OCI-LY3 (cell line): ENCODE data around the gene INPP5J.

Experiments
- H2AFZ ChIP-seq: fragments of 200-600, 300-600 bp; shearing (Covaris generic); 2 replicates; pipeline ENCODE4 v1.6.0; 2014; ENCODE audit warnings: antibody characterized with exemption, low read depth, low read length
- H3K27ac ChIP-seq: fragments of 200-600, 300-600 bp; sonication (generic); 2 replicates; pipeline ENCODE4 v1.5.1; 2014; ENCODE audit warnings: mild to moderate bottlenecking, low read length, moderate library complexity, mixed read lengths
- H3K27me3 ChIP-seq: fragments of 200-600, 300-600 bp; sonication (generic); 2 replicates; pipeline ENCODE4 v1.6.1; 2014; ENCODE audit warnings: low read depth, low read length, mixed read lengths
- H3K36me3 ChIP-seq: fragments of 200-600, 300-600 bp; sonication (generic); replicated peaks from 2 replicates; pipeline ENCODE3; 2014; ENCODE audit warnings: low read depth, low read length, mixed read lengths
- H3K4me1 ChIP-seq: fragments of 300-600, 200-600 bp; sonication (generic); 2 replicates; pipeline ENCODE4 v1.6.1; 2014; ENCODE audit warnings: low read length, mixed read lengths
- H3K4me2 ChIP-seq: fragments of 200-600, 300-600 bp; sonication (generic); 2 replicates; pipeline ENCODE4 v1.6.1; 2014; ENCODE audit warnings: low read length, mixed read lengths
- H3K4me3 ChIP-seq: fragments of 300-600, 200-600 bp; sonication (generic); 2 replicates; pipeline ENCODE4 v1.5.1; 2014; ENCODE audit warnings: antibody characterized with exemption, mild to moderate bottlenecking, low read length, moderate library complexity
- H3K79me2 ChIP-seq: fragments of 300-600, 200-600 bp; shearing (Covaris generic); 2 replicates; pipeline ENCODE4 v1.6.1; 2014; ENCODE audit warnings: mild to moderate bottlenecking, low read length, mixed read lengths
- H3K9ac ChIP-seq: fragments of 300-600, 200-600 bp; shearing (Covaris generic); 2 replicates; pipeline ENCODE4 v1.6.0; 2014; ENCODE audit warnings: mild to moderate bottlenecking, low read length, moderate library complexity
- H3K9me3 ChIP-seq: fragments of 200-600, 300-600 bp; shearing (Covaris generic); 2 replicates; pipeline ENCODE4 v1.6.1; 2014; ENCODE audit warnings: low read length, mixed read lengths; ENCODE audit not compliant: insufficient read depth
- H4K20me1 ChIP-seq: fragments of 200-600, 300-600 bp; sonication (generic); 2 replicates; pipeline ENCODE4 v1.6.1; 2016; ENCODE audit warnings: low read length, mixed read lengths; ENCODE audit not compliant: insufficient read depth
- CTCF ChIP-seq: fragments of 200-600, 300-600 bp; sonication (generic); IDR thresholded peaks from 2 replicates; pipeline ENCODE4 v1.5.1; 2014; ENCODE audit warnings: antibody characterized with exemption, low read length, low read depth
- EZH2phosphoT487 ChIP-seq: fragments of 200-600 bp; shearing (Covaris generic); IDR thresholded peaks from 2 replicates; pipeline ENCODE4 v1.6.1; 2018; ENCODE audit warnings: antibody characterized with exemption, mixed run types, low read depth

Gene INPP5J

GRCh38 chr22:31099386-31099785 lies 23.4 kb upstream of the INPP5J start:
- H3K9ac ChIP-seq, result no peak overlapping the region
- H3K27me3 ChIP-seq, result no peaks in the 10 kb centered on the region
- no peaks in the 10 kb centered on the region for H3K9me3 ChIP-seq
- H3K36me3 ChIP-seq, result peaks cover 3% of the 10 kb centered on the region
- H3K27ac ChIP-seq, result no peak overlapping the region
- no peaks in the 10 kb centered on the region for H4K20me1 ChIP-seq
- no peak overlapping the region for H3K4me3 ChIP-seq
- H2AFZ ChIP-seq, result no peak overlapping the region
- no peak overlapping the region for H3K4me2 ChIP-seq
- no peaks in the 10 kb centered on the region for H3K4me1 ChIP-seq
- no peaks in the 10 kb centered on the region for H3K79me2 ChIP-seq
- TF ChIP-seq CTCF (no peak), EZH2phosphoT487 (no peak)

- Histone ChIP-seq H3K9ac (no peak overlapping the region), H3K36me3 (peaks cover 3% of the 10 kb centered on the region), H3K79me2 (no peaks in the 10 kb centered on the region), H3K27me3 (no peaks in the 10 kb centered on the region), H4K20me1 (no peaks in the 10 kb centered on the region), H3K9me3 (no peaks in the 10 kb centered on the region), H3K4me2 (no peak overlapping the region), H3K4me3 (no peak overlapping the region), H2AFZ (no peak overlapping the region), H3K27ac (no peak overlapping the region), H3K4me1 (no peaks in the 10 kb centered on the region)
- TF ChIP-seq CTCF (no peak), EZH2phosphoT487 (no peak)
Measured at GRCh38 chr22:31099841-31100761, 22.7 kb upstream of the INPP5J start.

GRCh38 chr22:31100762-31101525 lies 21.8 kb upstream of the INPP5J start:
- Histone ChIP-seq H3K9ac (no peak overlapping the region), H2AFZ (no peak overlapping the region), H3K9me3 (no peaks in the 10 kb centered on the region), H3K27ac (no peak overlapping the region), H3K4me3 (no peak overlapping the region), H4K20me1 (no peaks in the 10 kb centered on the region), H3K79me2 (no peaks in the 10 kb centered on the region), H3K36me3 (peaks cover 3% of the 10 kb centered on the region), H3K4me2 (no peak overlapping the region), H3K27me3 (no peaks in the 10 kb centered on the region), H3K4me1 (no peaks in the 10 kb centered on the region)
- TF ChIP-seq CTCF (no peak), EZH2phosphoT487 (no peak)

GRCh38 chr22:31102441-31103081 lies 20.2 kb upstream of the INPP5J start:
- H3K36me3 ChIP-seq, result peaks cover 3% of the 10 kb centered on the region
- H3K4me2 ChIP-seq, result no peak overlapping the region
- H2AFZ ChIP-seq, result no peak overlapping the region
- H3K27ac ChIP-seq, result no peak overlapping the region
- H3K79me2 ChIP-seq, result no peaks in the 10 kb centered on the region
- H4K20me1 ChIP-seq, result no peaks in the 10 kb centered on the region
- H3K4me1 ChIP-seq, result no peaks in the 10 kb centered on the region
- H3K27me3 ChIP-seq, result no peaks in the 10 kb centered on the region
- H3K4me3 ChIP-seq, result no peak overlapping the region
- TF ChIP-seq EZH2phosphoT487, result no peak
- TF ChIP-seq CTCF, result no peak
- no peak overlapping the region for H3K9ac ChIP-seq
- H3K9me3 ChIP-seq, result no peaks in the 10 kb centered on the region
